SK-N-SH treated with all-trans-retinoic acid at 6 μM for 48 hours (cell line): ENCODE measurements around the gene KIAA0753.

Source experiments
- ATAC-seq: fragments of 200-7000 bp; cut with Tn5 transposase; 3 replicates; pipeline ENCODE4 v1.9.1; 2020; ENCODE audit warnings: mild to moderate bottlenecking, moderate library complexity
- ARNTL ChIP-seq: fragments of 450-650 bp; formaldehyde crosslinking; IDR thresholded peaks from 2 replicates; pipeline ENCODE4 v1.5.0; 2020; ENCODE audit warnings: low read depth, mild to moderate bottlenecking, moderate library complexity, borderline replicate concordance
- BACH2 ChIP-seq: fragments of 250-450 bp; sonication (Bioruptor Pico); IDR thresholded peaks from 2 replicates; pipeline ENCODE4 v1.9.0; 2021; ENCODE audit warnings: mild to moderate bottlenecking, borderline replicate concordance
- CREB5 ChIP-seq: fragments of 250-450 bp; sonication (Bioruptor Pico); IDR thresholded peaks from 2 replicates; pipeline ENCODE4 v1.5.1; 2020; ENCODE audit warnings: low read depth, mild to moderate bottlenecking, moderate library complexity
- CSDC2 ChIP-seq: fragments of 250-450 bp; sonication (Bioruptor Pico); IDR thresholded peaks from 2 replicates; pipeline ENCODE4 v1.5.0; 2020; ENCODE audit warnings: mild to moderate bottlenecking, moderate library complexity
- CSRNP3 ChIP-seq: fragments of 250-450 bp; sonication (Bioruptor Pico); IDR thresholded peaks from 2 replicates; pipeline ENCODE4 v1.5.1; 2021; ENCODE audit warnings: mild to moderate bottlenecking, moderate library complexity
- ESRRG ChIP-seq: fragments of 250-450 bp; sonication (Bioruptor Pico); IDR thresholded peaks from 2 replicates; pipeline ENCODE4 v1.6.1; 2021; ENCODE audit warnings: mild to moderate bottlenecking
- ISL1 ChIP-seq: fragments of 250-450 bp; sonication (Bioruptor Pico); IDR thresholded peaks from 2 replicates; pipeline ENCODE4 v2.1.2; 2022; ENCODE audit warnings: mild to moderate bottlenecking, moderate library complexity
- OSR1 ChIP-seq: fragments of 250-450 bp; sonication (Bioruptor Pico); IDR thresholded peaks from 2 replicates; pipeline ENCODE4 v1.8.0; 2022; ENCODE audit warnings: moderate library complexity, mild to moderate bottlenecking, inconsistent platforms
- PATZ1 ChIP-seq: fragments of 250-450 bp; sonication (Bioruptor Pico); IDR thresholded peaks from 2 replicates; pipeline ENCODE4 v1.8.0; 2020; ENCODE audit warnings: mild to moderate bottlenecking, moderate library complexity, borderline replicate concordance
- PPARA ChIP-seq: fragments of 250-450 bp; sonication (Bioruptor Pico); IDR thresholded peaks from 2 replicates; pipeline ENCODE4 v1.5.0; 2020; ENCODE audit warnings: mild to moderate bottlenecking, borderline replicate concordance
- SNAI2 ChIP-seq: fragments of 250-450 bp; sonication (Bioruptor Pico); IDR thresholded peaks from 2 replicates; pipeline ENCODE4 v1.5.0; 2020; ENCODE audit warnings: mild to moderate bottlenecking, moderate library complexity
- TCF4 ChIP-seq: fragments of 250-450 bp; sonication (Bioruptor Pico); IDR thresholded peaks from 2 replicates; pipeline ENCODE4 v1.8.0; 2021; ENCODE audit warnings: mild to moderate bottlenecking, moderate library complexity, borderline replicate concordance
- TOX ChIP-seq: fragments of 250-450 bp; sonication (Bioruptor Pico); IDR thresholded peaks from 2 replicates; pipeline ENCODE4 v1.8.0; 2021; ENCODE audit warnings: mild to moderate bottlenecking, moderate library complexity, borderline replicate concordance
- TSHZ2 ChIP-seq: fragments of 250-450 bp; sonication (Bioruptor Pico); IDR thresholded peaks from 2 replicates; pipeline ENCODE4 v1.5.0; 2020; ENCODE audit warnings: mild to moderate bottlenecking, moderate library complexity
- ZC3H10 ChIP-seq: fragments of 250-450 bp; sonication (Bioruptor Pico); IDR thresholded peaks from 2 replicates; pipeline ENCODE4 v1.5.1; 2021; ENCODE audit warnings: mild to moderate bottlenecking, moderate library complexity
- ZFP30 ChIP-seq: fragments of 450-650 bp; formaldehyde crosslinking; IDR thresholded peaks from 2 replicates; pipeline ENCODE4 v1.5.0; 2022; ENCODE audit warnings: mild to moderate bottlenecking, moderate library complexity
- ZNF8 ChIP-seq: fragments of 450-650 bp; formaldehyde crosslinking; IDR thresholded peaks from 2 replicates; pipeline ENCODE4 v1.5.0; 2020; ENCODE audit warnings: mild to moderate bottlenecking, moderate library complexity

The KIAA0753 gene

GRCh38 chr17:6654841-6655731 is 14.6 kb upstream of the KIAA0753 start (continued):
- TF ChIP-seq TSHZ2 (CRISPR knock-in tag) (no peak), ARNTL (CRISPR knock-in tag) (no peak), PPARA (CRISPR knock-in tag) (no peak), TOX (CRISPR knock-in tag) (no peak), ZNF8 (no peak), CSDC2 (CRISPR knock-in tag) (no peak), OSR1 (CRISPR knock-in tag) (no peak), TCF4 (no peak), ZC3H10 (no peak)
- TF ChIP-seq, all 23 proteins: peak for 0

GRCh38 chr17:6651919-6652452 is 11.5 kb upstream of the KIAA0753 start:
- ATAC-seq, result peak; percentile 2; the same call in 1 of the 3 replicates

More at GRCh38 chr17:6651919-6652452, 11.5 kb upstream of the KIAA0753 start:
- TF ChIP-seq BACH2 (CRISPR knock-in tag) (no peak), ARNTL (CRISPR knock-in tag) (no peak), ISL1 (no peak), PATZ1 (CRISPR knock-in tag) (no peak), CREB5 (no peak), ZNF8 (no peak), OSR1 (CRISPR knock-in tag) (no peak), CSRNP3 (CRISPR knock-in tag) (no peak), PPARA (CRISPR knock-in tag) (no peak), ESRRG (CRISPR knock-in tag) (no peak), CSDC2 (CRISPR knock-in tag) (no peak), SNAI2 (CRISPR knock-in tag) (no peak), ZFP30 (no peak), TCF4 (no peak)
